Stimulated activated CD8-positive, alpha-beta memory T cell treated with anti-CD3 and anti-CD28 coated beads, Interleukin-4, amount 100 ng/mL, for 24 hours (primary cell): ENCODE measurements around the gene SP3.

ENCODE experiments used
- DNase-seq: peaks from one replicate; pipeline ENCODE4 v3.0.0-alpha.2; 2020; ENCODE audit warnings: low read depth

SP3 gene

GRCh38 chr2:173996766-173997165, 31.6 kb upstream of the SP3 start:
- DNase-seq: no peak

GRCh38 chr2:173993459-173993858, 28.3 kb upstream of the SP3 start:
- DNase-seq: no peak

- DNase-seq: no peak
These were observed 26.8 kb upstream of the SP3 start for GRCh38 chr2:173991856-173992588.

- DNase-seq: no peak
These were observed 26.0 kb upstream of the SP3 start for GRCh38 chr2:173990970-173991819.

GRCh38 chr2:173990245-173990644, 25.1 kb upstream of the SP3 start:
- DNase-seq: no peak

GRCh38 chr2:173989884-173990215, 24.7 kb upstream of the SP3 start:
- no peak for DNase-seq

- no peak for DNase-seq
These were observed 24.1 kb upstream of the SP3 start for GRCh38 chr2:173989160-173989883.

- DNase-seq: no peak
These were observed 21.6 kb upstream of the SP3 start for GRCh38 chr2:173986805-173987204.

GRCh38 chr2:173985605-173985992, 20.4 kb upstream of the SP3 start:
- no peak for DNase-seq

- no peak for DNase-seq
These were observed 19.9 kb upstream of the SP3 start for GRCh38 chr2:173984866-173985604.

GRCh38 chr2:173983391-173983871, 18.3 kb upstream of the SP3 start:
- DNase-seq: no peak

- no peak for DNase-seq
These were observed 17.7 kb upstream of the SP3 start for GRCh38 chr2:173982918-173983317.

- no peak for DNase-seq
These were observed 17.1 kb upstream of the SP3 start for GRCh38 chr2:173982182-173982714.

- DNase-seq: no peak
These were observed 16.3 kb upstream of the SP3 start for GRCh38 chr2:173981520-173981919.

- no peak for DNase-seq
These were observed 14.7 kb upstream of the SP3 start for GRCh38 chr2:173979751-173980351.

- no peak for DNase-seq
These were observed 13.3 kb upstream of the SP3 start for GRCh38 chr2:173978447-173978846.

GRCh38 chr2:173972636-173973035, 7.5 kb upstream of the SP3 start:
- no peak for DNase-seq

- no peak for DNase-seq
These were observed 7.0 kb upstream of the SP3 start for GRCh38 chr2:173972165-173972564.

- no peak for DNase-seq
These were observed 5.3 kb upstream of the SP3 start for GRCh38 chr2:173970516-173970924.

- no peak for DNase-seq
These were observed 4.7 kb upstream of the SP3 start for GRCh38 chr2:173969886-173970285.

GRCh38 chr2:173968551-173968950, 3.4 kb upstream of the SP3 start:
- no peak for DNase-seq
